ENCODE measurements around the gene CHD2.
A peak's percentile ranks its signal among the peaks of the same experiment; 100 is the strongest.
"Not testable (repeated sequence)": the region's sequence is repeated elsewhere in the genome, so short reads cannot be mapped to it uniquely, and the experiment has no call there.

CHD2 gene

DNA sequence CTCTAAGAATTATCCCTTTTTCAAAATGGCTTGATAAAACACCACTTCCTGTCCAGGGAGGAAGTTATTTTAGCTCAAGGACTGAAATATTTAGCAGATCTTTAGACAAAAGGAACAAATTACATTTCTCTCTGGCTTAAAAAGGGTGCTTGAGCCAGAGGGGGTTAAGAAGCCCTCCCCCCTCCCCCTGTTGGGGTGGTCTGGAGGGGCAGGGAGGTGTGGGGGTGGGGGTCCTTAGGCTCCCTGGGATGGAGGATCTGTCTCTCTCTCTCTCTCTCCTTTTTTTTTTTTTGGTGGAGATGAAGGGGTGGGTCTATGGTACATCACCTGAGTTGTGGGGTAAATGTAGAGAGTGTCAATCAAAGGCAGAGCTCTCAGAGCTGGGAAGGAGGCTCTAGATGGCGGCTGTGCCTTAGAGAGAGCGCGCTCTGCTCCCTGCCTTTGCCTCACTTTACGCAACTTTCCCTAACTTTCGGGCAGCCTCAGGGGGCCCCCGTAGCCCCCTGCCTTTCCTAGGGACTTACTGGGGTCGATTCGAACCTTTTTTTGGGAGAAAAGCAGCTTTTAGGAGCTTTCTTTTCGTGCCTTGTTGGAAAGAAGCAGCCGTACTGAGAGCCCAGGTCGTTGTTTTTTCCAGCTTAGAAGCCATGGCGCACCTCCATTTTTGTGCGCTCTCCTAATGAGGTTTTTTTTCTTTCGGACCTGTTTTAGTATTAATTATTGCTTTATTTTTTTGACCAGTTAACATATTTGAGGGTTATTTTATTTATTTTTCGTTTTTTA is at the start of gene CHD2:
CHD2 (plus strand) TSS at position 377 of the 783 bp plus-strand sequence. CDS start 914 bp downstream, outside the sequence.
- DNase-seq, result peak; percentile 85

DNA sequence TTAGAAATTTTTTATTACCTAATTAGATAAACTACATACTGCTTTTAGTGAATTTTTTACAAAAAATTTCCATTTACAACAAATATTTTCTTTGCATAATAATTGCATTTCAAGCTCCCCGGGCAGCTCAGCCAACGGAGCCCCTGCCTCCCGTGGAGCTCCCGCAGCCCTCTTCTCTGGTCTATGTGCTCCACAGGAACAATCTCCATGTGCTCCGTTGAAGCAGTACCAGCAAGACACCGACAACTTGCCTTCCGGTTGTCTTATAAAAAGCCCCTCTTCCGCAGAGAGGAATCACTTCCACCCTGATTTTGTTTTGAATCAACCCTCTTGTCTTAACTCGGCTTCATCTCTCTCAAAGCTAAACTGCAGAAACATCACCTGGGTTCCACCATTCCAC is 46.9 kb upstream of the CHD2 start:
- DNase-seq, result no peak

DNA sequence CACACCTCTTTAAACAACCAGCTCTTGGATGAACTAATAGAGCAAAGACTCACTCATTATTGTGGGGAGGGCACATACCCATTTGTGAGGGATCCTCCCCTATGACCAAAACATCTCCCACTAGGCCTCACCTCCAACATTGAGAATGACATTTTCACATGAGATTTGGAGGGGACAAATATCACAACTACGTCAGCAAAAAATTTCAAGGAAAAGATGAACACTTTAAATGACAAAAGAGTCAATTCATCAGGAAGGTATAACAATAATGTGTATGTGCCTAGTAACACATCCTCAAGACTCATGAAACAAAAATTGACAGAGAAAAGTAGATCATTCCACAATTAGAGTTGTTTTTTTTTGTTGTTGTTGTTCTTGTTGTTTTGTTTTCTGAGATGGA is 38.4 kb upstream of the CHD2 start:
- no peak for DNase-seq

DNA sequence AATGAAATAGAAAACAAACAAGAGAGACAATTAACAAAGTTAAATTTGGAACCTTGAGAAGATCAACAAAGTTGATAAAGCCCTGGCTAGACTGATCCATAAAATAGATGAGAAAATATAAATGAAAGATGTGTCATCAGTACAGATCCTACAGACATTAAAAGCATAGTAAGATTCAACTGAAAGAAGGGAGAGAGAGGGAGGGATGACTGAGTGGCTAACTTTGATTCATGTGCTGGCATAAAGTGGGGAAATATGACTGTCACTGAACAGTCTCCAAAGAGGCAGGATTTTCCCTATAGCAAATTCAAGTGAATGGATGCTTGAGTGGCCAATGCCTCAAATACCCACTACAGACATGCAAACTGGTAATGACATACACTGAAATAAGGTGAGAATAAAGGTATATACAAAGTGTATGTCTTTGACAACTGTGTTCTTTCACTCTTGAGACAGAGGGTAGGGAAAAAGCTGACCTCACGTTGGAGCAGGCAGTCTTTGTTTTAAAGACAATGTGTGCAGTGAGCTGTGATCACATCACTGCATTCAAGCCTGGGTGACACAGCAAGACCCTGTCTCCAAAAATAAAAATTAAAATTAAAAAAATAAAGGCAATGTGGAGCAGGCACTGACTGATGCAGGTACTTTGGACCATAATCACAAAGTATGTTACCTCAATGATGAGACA is 35.9 kb upstream of the CHD2 start:
- DNase-seq, result no peak

DNA sequence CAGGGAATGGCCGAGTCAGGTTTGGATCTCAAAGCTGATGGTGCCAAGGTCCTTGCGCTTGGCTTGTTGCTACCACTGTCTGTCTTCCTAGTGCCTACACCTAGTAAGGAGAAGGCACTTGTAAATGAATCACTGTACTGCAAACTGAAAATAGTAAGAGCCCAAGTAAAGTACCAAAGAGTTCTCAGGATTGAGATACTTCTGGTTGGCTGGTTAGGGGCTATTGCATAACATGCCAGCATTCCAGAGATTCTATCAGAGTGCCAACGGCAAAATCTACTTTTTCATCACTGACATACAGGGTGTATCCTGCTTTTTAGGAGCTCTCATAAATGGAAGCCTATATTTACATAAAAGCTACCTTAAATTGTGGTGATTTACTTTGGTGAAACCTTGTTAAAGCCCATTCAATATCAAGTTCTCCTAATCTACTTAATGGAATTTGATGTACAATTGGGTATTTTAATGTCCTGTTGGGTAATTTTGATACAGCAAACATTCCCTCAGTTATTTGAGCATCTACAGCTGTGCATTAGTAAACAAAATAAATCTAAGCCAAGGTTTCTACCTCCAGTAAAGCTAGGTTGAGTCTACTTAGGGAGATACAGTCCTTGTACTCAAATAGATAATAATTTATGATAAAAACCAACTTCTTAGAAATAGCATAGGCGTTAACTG is 30.7 kb upstream of the CHD2 start:
- DNase-seq, result no peak

DNA sequence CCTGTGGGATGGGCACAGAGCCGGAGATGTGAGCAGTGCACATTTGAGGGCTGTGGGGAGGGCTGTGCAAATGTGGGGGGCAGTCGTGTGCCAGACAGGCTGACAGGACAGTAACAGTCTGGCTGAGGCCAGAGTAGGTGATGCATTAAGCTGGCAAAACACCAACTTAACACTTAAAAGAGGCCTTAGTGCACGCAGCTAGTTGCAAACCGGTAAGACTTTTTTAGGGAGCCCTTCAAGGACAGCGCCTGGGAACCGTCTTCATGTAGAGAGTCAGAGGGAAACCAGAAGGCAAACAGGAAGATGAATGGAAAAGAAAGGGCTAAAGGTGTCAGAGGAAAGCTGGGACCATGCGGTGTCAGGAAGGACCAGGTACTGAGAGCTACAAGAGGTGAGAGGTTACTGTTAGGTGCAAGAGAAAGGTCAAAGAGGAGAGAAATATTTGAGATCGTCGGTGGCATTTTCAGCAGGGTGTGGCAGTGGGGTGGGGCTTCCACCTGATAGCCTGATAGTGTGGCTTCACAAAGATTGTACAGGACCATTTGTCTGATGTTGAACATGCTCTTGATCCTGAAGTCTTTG is 30.0 kb upstream of the CHD2 start:
- DNase-seq, result no peak

DNA sequence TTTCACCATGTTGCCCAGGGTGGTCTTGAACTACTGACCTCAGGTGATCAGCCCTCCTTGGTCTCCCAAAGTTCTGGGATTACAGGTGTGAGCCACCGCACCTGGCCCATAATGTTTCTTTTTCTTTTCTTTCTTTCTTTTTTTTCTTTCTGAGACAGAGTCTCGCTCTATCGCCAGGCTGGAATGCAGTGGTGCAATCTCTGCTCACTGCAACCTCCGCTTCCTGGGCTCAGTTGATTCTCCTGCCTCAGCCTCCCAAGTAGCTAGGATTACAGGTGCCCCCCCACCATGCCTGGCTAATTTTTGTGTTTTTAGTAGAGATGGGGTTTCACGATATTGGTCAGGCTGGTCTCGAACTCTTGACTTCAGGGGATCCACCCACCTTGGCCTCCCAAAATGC is 27.2 kb upstream of the CHD2 start:
- DNase-seq, result not testable (repeated sequence)

DNA sequence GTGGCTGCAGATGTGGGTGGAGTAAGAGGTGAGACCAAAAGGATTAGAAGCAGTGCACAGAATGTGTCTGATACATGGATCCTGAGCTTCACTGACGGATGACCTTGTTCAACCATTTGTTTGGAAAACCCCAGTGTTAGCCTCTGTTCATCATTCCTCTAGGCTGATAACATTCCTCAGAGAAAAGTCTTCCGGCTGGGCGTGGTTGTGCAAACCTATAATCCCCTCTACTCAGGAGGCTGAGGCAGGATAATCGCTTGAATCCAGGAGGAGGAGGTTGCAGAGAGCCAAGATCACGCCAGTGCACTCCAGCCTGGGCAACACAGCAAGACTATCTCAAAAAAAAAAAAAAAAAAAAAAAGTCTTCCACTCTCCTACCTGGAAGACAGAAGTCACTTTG is 23.1 kb upstream of the CHD2 start:
- no peak for DNase-seq

DNA sequence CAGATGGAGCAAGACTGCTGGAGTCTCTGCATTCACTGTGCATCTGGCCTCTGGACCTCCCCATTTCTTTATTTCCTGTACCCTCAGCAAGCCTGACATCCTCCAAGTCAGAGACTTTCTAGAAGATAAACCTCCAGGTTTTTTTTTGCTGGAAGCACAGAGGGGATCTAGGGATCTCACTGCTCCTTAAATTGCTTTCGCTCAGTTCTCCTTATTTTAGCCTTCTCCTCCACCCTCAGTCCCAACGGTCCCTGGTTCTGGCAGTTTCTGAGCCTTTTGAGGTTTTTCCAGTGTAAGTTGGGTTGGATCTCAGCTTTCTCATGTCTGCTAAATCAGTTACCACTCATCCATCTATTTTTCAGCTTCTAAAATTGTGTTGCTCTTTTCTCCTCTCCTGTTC is 22.7 kb upstream of the CHD2 start:
- DNase-seq, result no peak

DNA sequence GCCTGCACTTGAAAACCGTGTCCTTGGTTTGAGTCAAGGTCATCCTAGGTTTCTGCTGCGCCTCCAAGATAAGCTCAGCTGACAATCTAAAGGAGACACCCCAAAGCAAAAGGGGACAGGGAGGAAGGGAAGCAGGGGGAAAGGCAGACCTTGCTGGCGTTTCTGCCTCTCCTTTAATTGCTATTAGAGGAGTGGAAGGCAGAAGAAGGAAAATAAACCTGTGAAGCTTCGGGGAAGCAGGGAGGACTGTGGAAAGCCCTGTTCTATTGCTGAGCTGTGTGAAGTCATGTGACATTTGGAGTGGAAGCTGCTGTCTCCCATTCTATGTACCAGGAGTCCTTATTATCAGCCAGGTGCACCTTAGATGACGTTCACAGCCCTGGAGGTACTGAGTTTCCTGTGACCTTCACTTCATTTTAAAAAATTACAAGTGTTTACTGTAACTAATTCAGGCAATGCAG is 21.5 kb upstream of the CHD2 start:
- no peak for DNase-seq

DNA sequence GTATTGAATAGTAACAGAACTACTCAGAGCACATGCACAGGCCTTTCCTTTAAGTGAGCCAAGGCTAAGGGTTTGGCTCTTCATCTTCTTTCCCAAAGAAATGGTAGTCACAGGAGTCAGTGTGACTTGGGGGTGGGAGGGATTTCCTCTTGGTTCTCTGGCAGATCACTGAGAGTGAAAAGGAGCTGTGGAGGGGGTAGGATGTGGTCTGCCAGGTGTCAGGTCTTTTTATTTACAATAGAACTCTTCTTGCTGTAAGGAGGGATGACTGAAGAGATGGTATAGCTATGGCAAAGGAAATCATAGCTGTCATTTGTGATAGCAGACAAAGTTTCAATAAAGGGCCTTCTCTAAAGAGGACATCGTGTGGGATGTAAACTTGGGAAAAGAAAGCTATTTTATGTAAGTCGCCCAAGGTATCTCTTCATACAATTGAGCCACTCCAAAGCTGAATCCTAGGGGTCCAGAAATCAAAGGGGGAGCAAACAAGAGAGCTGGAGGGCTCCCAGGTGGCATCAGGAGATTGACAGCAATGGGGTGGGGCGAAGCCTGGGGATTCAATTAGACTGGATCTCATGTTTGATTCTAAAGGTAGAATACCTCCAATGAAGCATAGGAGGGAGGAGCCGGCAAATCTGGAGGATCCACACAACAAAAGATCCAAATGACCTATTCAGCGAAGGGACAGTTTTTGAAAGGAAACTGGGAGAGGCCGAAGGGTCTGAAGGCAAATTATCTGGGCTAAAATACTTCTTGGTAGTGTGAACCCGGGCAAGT is 20.0 kb upstream of the CHD2 start:
- DNase-seq, result no peak

DNA sequence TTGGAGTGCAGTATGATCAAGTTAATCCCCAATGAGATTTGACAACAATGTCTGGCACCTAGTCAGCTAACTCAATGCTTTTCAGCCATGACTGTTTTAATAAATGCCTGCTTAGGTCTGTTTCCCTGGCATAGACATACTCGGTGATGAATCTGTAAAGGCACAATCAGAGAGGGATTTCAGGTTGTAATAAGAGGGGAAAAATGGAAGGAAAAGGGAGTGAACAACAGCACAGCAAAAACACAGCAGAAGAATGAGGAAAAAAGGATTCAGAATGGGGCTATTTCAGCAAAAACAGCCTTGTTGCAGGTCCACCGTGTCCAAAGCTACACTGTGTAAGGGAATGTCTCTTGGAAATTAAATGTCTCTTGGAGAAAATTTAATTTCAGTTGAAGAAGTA is 19.3 kb upstream of the CHD2 start:
- DNase-seq, result no peak

DNA sequence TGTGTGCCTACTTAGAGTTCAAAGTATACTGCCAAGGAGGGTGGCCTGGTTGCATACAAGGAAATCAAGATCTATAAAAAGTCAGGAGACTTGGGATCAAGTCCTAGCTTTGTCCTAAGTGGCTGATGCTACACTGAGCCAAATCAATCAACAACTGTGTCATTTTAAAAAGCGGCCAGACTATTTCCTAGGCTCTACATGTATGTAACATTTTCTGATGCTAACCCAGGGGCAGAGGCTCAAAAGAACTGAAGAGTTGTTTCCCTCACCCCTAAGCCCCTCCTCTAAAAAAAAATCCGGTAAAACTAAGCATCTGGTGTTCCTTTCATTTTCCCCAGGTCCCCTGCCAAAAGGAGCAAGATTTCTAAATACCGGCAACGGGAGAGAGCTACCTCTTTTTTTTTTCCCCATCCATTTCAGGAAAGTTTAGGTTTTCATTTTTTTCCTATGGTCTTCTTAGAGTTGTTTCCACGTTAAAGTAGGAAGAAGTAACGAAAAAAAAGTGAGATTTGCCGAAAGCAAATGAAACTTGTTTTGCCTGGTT is 18.8 kb upstream of the CHD2 start:
- DNase-seq, result peak; percentile 68

DNA sequence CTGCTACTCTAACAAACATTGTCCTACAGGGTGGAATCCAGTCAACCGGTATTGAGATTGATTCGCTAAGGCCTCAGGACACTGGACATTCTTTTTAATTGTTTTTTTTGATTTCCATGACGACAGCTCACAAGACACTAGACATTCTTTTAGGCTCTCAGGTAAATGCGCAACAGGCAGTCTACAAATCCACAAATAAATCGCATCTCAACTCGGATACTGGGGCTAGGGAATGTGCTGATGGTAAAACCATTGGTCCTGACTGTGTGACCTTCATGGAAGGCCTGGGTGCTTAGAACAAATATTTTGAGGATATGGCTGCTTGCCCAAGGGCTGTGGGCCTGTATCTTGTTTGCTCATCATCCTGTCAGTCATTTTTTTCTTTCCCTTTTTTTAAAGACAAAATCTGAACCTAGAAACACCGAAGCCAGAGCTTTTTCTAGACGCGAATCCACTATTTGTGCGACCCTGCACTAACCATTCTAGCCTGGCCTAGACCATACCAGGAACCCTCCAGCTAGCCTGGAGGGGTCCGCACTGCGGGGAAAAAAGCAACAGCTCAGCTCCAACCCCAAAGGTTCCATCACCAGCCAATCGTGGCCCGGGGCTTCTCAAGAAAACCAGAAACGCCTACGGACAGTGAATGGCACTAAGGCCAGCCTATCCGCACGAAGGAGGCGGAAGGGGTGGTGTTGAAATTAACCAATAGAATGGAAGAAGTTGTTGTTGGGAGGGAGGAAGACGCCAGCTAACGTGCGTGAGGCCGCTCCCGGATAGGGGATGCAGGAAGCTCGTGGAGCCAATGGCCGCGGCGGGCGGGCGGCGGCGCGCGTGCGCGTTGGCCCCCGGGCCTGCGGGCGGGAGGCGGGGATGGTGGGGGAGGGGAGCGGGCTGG is 18.1 kb upstream of the CHD2 start:
- DNase-seq, result peak; percentile 99

DNA sequence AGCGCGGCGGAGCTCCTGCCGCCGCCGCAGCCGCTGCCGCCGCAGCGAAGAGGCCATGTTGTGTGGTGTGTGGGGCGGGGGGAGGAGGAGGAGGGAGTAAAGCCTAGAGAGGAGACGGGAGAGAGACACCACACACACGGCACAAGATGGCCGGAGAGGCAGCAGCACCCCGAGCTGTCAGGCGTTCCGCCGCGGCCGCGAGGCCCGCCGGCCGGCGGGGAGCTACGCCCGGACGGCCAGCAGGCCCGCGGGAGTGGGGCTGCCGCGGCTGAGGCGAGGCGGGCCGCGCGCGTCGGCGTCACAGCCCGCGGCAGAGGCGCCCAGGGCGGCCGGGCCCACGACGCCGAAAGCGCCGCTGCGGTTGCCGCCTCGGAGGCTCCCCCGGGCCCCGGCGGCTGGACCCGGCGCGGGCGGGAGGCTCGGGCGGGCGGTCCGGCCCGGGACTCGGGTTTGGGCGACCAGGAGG is 17.4 kb upstream of the CHD2 start:
- DNase-seq, result no peak

DNA sequence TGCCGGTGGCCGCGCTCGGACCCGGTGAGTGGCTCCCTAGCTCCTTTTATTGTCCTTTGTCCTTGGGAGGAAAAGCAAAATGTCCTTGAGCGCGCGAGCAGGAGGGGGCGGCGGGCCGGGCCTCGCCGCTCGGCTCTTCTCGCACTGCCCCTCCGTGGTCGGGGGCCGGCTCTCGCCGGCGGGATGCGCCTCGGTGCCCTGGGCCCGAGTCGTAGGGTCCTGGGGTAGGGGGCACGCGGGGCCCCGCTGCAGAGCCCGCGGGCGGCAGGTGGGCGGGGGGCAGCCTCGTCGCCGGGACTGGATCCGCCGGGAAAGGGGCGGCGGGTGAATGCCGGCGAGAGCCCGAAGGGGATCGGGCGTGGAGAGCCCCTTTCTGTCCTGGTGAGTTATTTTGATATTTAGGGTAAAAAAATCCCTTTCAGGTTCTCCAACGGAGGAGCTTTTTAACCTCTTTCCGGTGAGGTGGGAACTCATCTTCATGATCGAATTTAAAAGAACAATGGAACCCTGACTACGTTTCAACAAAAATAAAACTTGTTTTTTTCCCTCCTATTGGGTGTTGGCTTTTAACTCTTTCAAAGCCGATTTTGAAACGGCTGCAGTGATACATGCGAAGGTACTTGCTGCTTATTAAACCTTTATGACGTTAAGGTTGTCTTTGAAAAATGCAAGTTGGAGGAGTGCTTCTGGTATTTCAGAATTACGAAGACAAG is 16.8 kb upstream of the CHD2 start:
- peak; percentile 19 for DNase-seq

DNA sequence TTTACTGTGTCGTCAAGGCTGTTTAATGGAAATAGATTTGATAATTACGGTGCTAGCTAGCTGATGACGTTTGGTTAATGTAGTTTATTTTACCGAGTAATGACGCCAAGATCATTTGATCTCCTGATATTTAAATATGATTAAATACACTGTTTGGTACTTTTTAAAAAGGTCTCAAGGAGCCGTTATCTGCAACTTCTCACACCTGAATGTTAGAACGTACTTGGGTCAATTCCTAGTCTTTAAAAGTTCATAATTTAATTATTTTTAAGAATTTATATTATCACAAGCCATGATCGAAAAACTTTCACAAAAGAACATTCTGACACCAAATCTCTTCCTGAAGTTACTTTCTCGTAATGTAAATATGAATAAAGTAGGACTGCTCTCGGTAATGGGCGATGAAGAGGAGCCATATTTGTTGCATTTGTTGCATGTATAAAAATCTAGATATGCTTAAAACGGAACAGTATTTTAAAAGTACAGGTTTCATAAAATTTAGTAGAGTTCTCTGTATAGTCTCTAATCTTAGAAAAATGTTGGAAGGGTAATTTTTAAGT is 16.2 kb upstream of the CHD2 start:
- DNase-seq, result no peak

DNA sequence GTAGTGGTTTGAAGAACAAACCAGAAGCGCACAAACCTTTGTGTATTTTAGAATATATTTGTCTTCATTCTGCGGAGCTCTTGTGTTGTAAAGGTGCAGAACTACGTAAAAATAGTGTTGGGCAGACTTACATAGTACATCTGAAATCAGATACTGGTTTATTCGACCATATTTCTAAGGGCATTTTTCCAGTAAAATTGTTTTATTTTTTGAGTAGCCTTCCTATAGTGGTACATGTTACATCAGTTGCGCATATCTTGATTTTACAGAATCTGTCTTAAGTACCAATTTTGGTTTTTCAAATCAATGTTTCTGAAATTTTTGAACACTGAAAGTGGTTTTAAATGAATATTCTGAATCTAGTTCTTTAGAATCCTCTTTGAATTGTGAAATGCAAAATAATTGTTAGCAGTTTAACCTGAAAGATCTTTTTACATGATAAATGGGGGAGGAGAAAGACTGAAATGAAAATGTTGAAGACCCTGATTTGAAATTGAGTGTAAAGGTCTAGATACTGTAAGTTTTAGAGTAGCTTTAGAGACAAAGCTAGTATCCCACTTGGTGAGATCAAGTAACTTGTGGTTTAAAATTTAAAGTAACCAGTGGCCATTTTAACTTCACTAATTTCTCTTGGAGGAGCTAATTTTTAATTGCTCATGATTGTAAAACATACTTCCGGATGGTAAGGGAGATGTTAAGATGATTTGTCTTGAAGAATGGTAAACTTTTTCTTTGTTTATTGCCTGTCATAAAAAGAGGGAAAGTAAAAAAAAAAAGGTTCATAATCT is 15.5 kb upstream of the CHD2 start:
- no peak for DNase-seq
